Smooth muscle cell of the coronary artery (primary cell): ENCODE results near the gene GPRASP2. TPM values are rescaled to one million over a fixed set of nuclear protein-coding genes. Genes with fewer than 3 reads are reported as not detected.

Experiments
- total RNA-seq: library from RNA; depleted of rRNA; stranded (reverse); fragments of >200 nt; gene quantifications from 2 replicates; pipeline ENCODE4 v1.2.3, GENCODE V29; 2014; ENCODE audit warnings: low replicate concordance

GPRASP2 gene
- 13.7 and 23.6 TPM in 2 replicates for total RNA-seq

DNA sequence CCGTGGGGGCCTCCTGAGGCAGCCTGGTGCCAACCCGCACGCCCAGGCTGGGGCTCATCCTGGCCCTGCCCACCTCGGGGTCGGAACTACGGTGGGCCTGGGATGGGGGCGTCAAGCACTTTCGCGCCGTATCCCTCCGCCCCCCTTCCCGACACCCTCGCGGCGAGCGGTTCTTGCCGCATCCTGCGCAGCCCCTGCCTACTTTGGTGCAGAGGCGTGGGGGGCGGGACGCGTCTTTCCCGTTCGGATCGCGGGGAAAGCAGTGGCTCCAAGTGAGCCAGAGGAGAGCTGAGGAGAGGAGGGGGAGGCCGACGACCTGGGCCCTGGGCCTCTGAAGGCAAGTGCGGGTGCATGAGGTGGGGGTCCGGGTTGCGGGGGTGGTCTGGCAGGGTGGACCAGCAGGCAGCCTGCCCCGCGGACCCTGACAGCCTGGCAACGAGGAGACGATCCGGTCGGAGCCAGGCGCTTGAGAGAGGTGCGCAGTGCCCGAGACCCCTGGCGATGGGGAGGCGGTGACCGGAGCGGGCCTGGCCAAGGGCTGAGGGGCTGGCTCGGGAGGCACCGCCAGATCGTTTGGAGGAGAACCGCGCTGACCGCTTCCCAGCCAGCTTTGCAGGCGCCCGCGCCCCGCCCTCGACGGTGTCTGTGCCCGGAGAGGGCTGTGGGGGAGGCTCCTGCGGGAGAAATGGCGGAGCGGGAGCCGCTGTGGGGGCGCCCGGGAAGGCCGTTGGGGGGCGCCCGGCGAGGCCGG, at the start of gene GPRASP2:
GPRASP2 (plus strand) TSS at position 233 of the 751 bp plus-strand sequence. CDS start 2,422 bp downstream, outside the sequence.

DNA sequence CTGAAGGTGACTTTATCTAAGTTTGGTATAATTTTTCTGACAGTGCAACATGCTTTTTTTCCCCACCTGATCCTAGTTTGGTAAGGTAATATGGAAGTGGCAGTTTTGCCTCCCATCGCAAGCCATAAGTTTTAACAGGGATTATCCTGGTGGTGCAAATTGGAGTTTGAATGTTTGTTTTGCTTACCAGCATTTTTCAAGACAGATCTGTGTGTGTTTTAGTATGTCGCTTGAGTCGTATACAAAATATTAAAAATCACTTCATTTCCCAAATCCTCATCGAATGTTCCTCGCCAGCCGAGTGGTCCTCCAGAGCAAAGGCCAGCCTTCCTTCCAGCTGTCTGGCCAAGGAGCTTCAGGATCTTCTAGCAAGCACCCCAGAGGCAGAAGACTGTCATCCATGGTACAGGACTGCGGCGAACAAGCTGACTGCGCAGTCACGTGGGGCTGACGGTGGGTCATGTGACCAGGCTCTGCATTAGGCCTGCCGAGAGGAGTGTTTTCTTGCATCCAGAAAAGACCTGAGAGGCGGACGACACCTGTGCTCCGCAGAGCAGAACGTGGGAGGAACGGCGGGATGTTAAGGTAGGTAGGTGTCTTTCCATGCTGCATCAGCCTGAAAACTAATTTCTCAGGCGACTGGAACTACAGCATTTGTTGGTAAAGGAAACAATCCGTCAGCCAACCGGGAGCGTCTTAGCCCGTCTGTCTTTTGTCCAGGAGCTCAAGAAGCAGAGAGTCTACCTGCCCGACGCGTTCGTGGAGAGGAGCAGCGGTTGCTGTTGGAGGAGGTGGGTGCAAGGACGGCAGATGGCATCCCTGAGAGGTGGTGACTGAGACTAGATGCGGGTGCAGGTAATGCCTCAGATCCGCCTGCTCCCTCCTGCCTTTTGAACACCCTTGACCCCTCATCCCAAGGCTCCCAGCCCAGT, 8.3 kb downstream of the GPRASP2 start, which contains the start of gene GPRASP3:
GPRASP3 (plus strand) TSS at position 507 of the 932 bp plus-strand sequence. CDS start 28,253 bp downstream, outside the sequence.

Other genes with a start within 250 kb of the GPRASP2 start
- gene TCP11X2, start 240.6 kb upstream of the GPRASP2 start, total RNA-seq, result not detected in 2 replicates
- 1.1 TPM in 1 of 2 replicates, not detected in the other for gene TMSB15A, start 195.7 kb upstream of the GPRASP2 start, total RNA-seq
- 16.1 and 17.4 TPM in 2 replicates for gene ARMCX5, start 112.9 kb upstream of the GPRASP2 start, total RNA-seq
- 1.5 and 6.2 TPM in 2 replicates for gene GPRASP1, start 61.0 kb upstream of the GPRASP2 start, total RNA-seq
- 3.4 and 8.0 TPM in 2 replicates for gene GPRASP3, start 8.3 kb downstream of the GPRASP2 start, total RNA-seq
- 0.08 and 0.82 TPM in 2 replicates for gene RAB40AL, start 224.8 kb downstream of the GPRASP2 start, total RNA-seq